ENCODE results near the gene GATA3. TPM values are rescaled to one million over a fixed set of nuclear protein-coding genes. Genes with fewer than 3 reads are reported as not detected.

Gene GATA3
- total and polyA plus RNA-seq, 2 of the 8 experiments (the other 6 are each of a cell fraction or from before 2014, with no cell fraction given): 0.02 to 0.43 TPM

- H3K27ac ChIP-seq (ENCODE audit: low read depth, low read length): no peak overlapping the region
- no peak overlapping the region for H2AK5ac ChIP-seq (ENCODE audit: low read depth, low read length)
- ChIA-PET CTCF (ENCODE audit: partially characterized antibody) (interaction anchor here (0.8 to 1.6 kb wide), 2 partner anchors 12 to 16 kb away, joined by 3 to 5 read pairs; no protein-coding TSS in a partner anchor), POLR2A (ENCODE audit: partially characterized antibody) (interaction anchor here (0.7 to 0.8 kb wide), 2 partner anchors 8 to 28 kb away, joined by 3 read pairs; no protein-coding TSS in a partner anchor)
- no peak overlapping the region; the same call in 1 of the 2 replicates for H2AFZ ChIP-seq (ENCODE audit: low read length)
- H3K18ac ChIP-seq (ENCODE audit: extremely low read depth, low read length): no peak overlapping the region
- no peak overlapping the region for H3K4me3 ChIP-seq (ENCODE audit: extremely low read depth in 1 of 4, insufficient read depth in 2 of 4, low read depth in 3 of 4, low read length in 4 of 4)
- H2BK5ac ChIP-seq (ENCODE audit: low read depth, low read length): no peak overlapping the region
- H2BK20ac ChIP-seq (ENCODE audit: low read length): no peak overlapping the region
- peak overlapping the region; percentile 48 to 62; a peak in 1 of 4 replicates for H3K4me2 ChIP-seq (ENCODE audit: insufficient read depth in 1 of 2, low read depth in 2 of 2, low read length in 2 of 2)
- H4K20me1 ChIP-seq (replicated peaks in 1 of 2; ENCODE audit: control insufficient read depth in 1 of 2, insufficient read depth in 2 of 2, low read length in 2 of 2): no peaks in the 10 kb centered on the region
- H2BK120ac ChIP-seq (replicated peaks; ENCODE audit: low read depth, low read length): no peak overlapping the region
- H3K14ac ChIP-seq (ENCODE audit: insufficient read length): no peak overlapping the region
- no peak overlapping the region for H3K23ac ChIP-seq (ENCODE audit: insufficient read length)
- H4K91ac ChIP-seq (replicated peaks; ENCODE audit: insufficient read length, low read length): no peak overlapping the region
- H3K9me3 ChIP-seq (ENCODE audit: insufficient read depth in 2 of 2, low read depth in 1 of 2, low read length in 1 of 2): no peaks in the 10 kb centered on the region
- no peaks in the 10 kb centered on the region for H3K79me2 ChIP-seq (ENCODE audit: control insufficient read depth in 1 of 2, insufficient read depth in 2 of 2, low read length in 2 of 2)
- 74% methylated on average over 14 of the region's 14 CpGs; no CpG with 5 or more reads in 1 of the 2 experiments for WGBS, 2 experiments (ENCODE audit: extremely low coverage in 1 of 2, insufficient coverage in 1 of 2, insufficient read length in 1 of 2, insufficient replicate concordance in 2 of 2, low coverage in 1 of 2, low lambda C conversion rate in 2 of 2, missing lambda C conversion rate in 1 of 2)
- no peaks in the 10 kb centered on the region for H3K79me1 ChIP-seq (ENCODE audit: low read depth, low read length)
- no peak overlapping the region for H2BK12ac ChIP-seq (ENCODE audit: low read depth, low read length)
- no peak overlapping the region for H2BK15ac ChIP-seq (ENCODE audit: low read length)
- H3K36me3 ChIP-seq (ENCODE audit: control insufficient read depth in 2 of 4, insufficient read depth in 4 of 4, low read length in 3 of 4): no peaks in the 10 kb centered on the region
- H4K8ac ChIP-seq (ENCODE audit: extremely low read depth, insufficient read depth, low read length): no peak overlapping the region
- H3K23me2 ChIP-seq (ENCODE audit: low read depth, low read length): no peaks in the 10 kb centered on the region
- no peak overlapping the region for H3K9ac ChIP-seq (replicated peaks in 1 of 4; ENCODE audit: extremely low read depth in 1 of 4, low read depth in 3 of 4, low read length in 3 of 4)
- DNase-seq (ENCODE audit: low read depth in 1 of 2, low spot score in 2 of 2): no peak
- peaks cover 0 to 4% (median 3%) of the 10 kb centered on the region in 4 experiments for H3K4me1 ChIP-seq (replicated peaks in 1 of 4; ENCODE audit: control insufficient read depth in 3 of 4, insufficient read depth in 4 of 4, low read length in 3 of 4)
- FAIRE-seq: no peak
- H4K5ac ChIP-seq (ENCODE audit: insufficient read length, low read depth, low read length): no peak overlapping the region
- H3K4ac ChIP-seq (replicated peaks; ENCODE audit: insufficient read length, low read depth, low read length): no peak overlapping the region
- H3K56ac ChIP-seq (replicated peaks; ENCODE audit: insufficient read length, low read depth, low read length): no peak overlapping the region
- H3K27me3 ChIP-seq (replicated peaks in 1 of 4; ENCODE audit: control insufficient read depth in 3 of 4, extremely low read depth in 1 of 4, insufficient read depth in 3 of 4, low read length in 3 of 4): no peaks in the 10 kb centered on the region
Measured at GRCh38 chr10:8074881-8075280, 20.4 kb downstream of the GATA3 start.

All from H1 (cell line).